HUES48 (cell line): ENCODE measurements around the gene MAP4K4.

Experiments
- H3K27ac ChIP-seq: one replicate; pipeline ENCODE4 v1.7.0; 2013; ENCODE audit warnings: low read depth, low read length, inconsistent platforms
- H3K27me3 ChIP-seq: 2 replicates; pipeline ENCODE4 v1.6.1; 2013; ENCODE audit warnings: mild to moderate bottlenecking, low read length; ENCODE audit not compliant: control insufficient read depth, insufficient read depth
- H3K36me3 ChIP-seq: 2 replicates; pipeline ENCODE4 v1.6.1; 2013; ENCODE audit warnings: low read length; ENCODE audit not compliant: control insufficient read depth, insufficient read depth
- H3K4me1 ChIP-seq: 2 replicates; pipeline ENCODE4 v1.6.1; 2013; ENCODE audit warnings: mild to moderate bottlenecking, low read length; ENCODE audit not compliant: control insufficient read depth, insufficient read depth
- H3K4me3 ChIP-seq: 2 replicates; pipeline ENCODE4 v1.5.1; 2013; ENCODE audit warnings: mild to moderate bottlenecking, low read depth, low read length
- H3K9ac ChIP-seq: 2 replicates; pipeline ENCODE4 v1.6.1; 2013; ENCODE audit warnings: mild to moderate bottlenecking, low read depth, low read length, moderate library complexity
- H3K9me3 ChIP-seq: 2 replicates; pipeline ENCODE4 v1.6.1; 2013; ENCODE audit warnings: low read length; ENCODE audit not compliant: control insufficient read depth, insufficient read depth

The MAP4K4 gene

DNA sequence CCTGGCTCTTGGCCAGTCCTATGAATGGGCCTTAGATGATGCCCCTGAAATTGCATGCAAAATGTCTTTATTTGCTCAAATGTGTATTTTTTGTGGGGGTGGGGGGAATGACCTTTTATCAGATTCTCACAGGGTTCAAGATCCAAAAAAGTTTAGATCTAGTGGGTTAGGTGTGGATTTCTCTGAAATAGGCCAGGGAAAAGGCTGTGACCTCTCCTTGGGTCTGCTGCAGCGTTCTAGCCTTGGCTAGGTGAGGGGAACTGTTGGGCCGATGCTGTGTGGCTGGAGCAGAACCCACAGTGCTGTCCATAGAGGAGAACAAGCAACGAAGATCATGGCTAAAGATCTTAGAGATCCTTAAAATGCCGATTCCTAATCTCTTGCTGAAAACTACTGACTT, 163.9 kb downstream of the MAP4K4 start:
- Histone ChIP-seq H3K4me1 (no peaks in the 10 kb centered on the region), H3K36me3 (peaks cover 97% of the 10 kb centered on the region), H3K27me3 (no peaks in the 10 kb centered on the region), H3K27ac (no peak overlapping the region), H3K4me3 (no peak overlapping the region), H3K9me3 (no peaks in the 10 kb centered on the region), H3K9ac (no peak overlapping the region)

- Histone ChIP-seq H3K27me3 (no peaks in the 10 kb centered on the region), H3K4me3 (no peak overlapping the region), H3K9ac (no peak overlapping the region), H3K9me3 (no peaks in the 10 kb centered on the region), H3K4me1 (no peaks in the 10 kb centered on the region), H3K36me3 (peaks cover 98% of the 10 kb centered on the region), H3K27ac (no peak overlapping the region)
Measured at GRCh38 chr2:101863534-101863933, 166.0 kb downstream of the MAP4K4 start.

DNA sequence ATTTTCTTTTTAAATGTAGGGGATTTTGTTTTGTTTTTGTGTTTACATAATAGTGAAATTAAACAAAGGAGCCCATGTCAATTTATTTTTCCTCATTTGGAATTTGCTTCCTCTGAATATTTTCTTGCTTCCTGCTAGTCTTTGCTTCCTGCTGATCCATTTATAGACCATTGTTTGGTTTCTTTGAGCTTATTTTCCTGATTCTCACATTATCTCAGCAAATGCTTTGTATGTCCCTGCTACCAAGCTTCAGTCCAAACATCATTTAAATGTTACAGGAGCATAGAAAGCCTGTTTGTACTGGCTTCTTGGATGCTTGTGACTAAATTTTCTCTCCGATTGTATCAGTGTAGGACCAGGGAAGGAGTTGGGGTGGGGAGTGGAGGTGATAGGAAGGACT, 166.9 kb downstream of the MAP4K4 start:
- Histone ChIP-seq H3K27me3 (no peaks in the 10 kb centered on the region), H3K27ac (no peak overlapping the region), H3K4me1 (no peaks in the 10 kb centered on the region), H3K36me3 (peaks cover 98% of the 10 kb centered on the region), H3K4me3 (no peak overlapping the region), H3K9ac (no peak overlapping the region), H3K9me3 (no peaks in the 10 kb centered on the region)

- H3K36me3 ChIP-seq = peaks cover 98% of the 10 kb centered on the region
- H3K4me1 ChIP-seq = peaks cover 7% of the 10 kb centered on the region; the same call in 1 of the 2 replicates
- no peak overlapping the region for H3K4me3 ChIP-seq
- H3K9ac ChIP-seq = no peak overlapping the region
- no peak overlapping the region for H3K27ac ChIP-seq
- H3K27me3 ChIP-seq = no peaks in the 10 kb centered on the region
- no peaks in the 10 kb centered on the region for H3K9me3 ChIP-seq
Measured at GRCh38 chr2:101868525-101868924, 171.0 kb downstream of the MAP4K4 start.

DNA sequence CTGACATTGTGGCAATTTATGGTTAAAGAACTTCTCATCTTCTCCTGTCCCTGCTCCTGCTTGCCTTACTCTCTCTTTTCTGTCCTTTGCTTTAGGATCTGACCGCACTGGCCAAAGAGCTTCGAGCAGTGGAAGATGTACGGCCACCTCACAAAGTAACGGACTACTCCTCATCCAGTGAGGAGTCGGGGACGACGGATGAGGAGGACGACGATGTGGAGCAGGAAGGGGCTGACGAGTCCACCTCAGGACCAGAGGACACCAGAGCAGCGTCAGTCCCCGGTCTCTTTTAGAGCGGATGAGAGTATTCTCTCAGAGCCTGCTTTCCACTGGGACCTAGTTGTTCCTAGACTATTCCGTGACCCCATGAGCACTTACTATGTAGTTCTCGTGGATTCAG, 172.0 kb downstream of the MAP4K4 start:
- H3K36me3 ChIP-seq = peaks cover 98% of the 10 kb centered on the region
- H3K9ac ChIP-seq = no peak overlapping the region
- no peaks in the 10 kb centered on the region for H3K9me3 ChIP-seq
- H3K4me1 ChIP-seq = peaks cover 7% of the 10 kb centered on the region; the same call in 1 of the 2 replicates
- no peak overlapping the region for H3K4me3 ChIP-seq
- H3K27ac ChIP-seq = no peak overlapping the region
- H3K27me3 ChIP-seq = no peaks in the 10 kb centered on the region

DNA sequence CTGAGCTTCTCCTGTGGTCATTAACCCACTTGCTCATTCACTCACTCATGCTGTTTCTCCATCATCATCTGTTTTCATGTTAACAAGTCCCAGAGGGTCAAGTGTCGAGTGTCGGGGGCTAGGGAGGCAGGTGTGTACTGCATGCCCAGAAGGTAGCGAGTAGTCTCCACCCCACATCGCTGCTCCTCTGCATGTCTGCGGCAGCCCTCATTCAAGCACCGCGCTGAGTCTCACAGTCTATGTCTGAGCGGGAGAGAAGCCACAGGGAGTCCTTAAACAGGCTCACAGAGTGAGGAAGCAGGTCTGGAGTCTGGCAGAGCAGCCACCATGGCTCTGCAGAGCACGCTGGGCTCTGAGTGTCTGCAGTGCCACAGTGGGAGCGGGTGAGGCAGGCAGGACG, 172.9 kb downstream of the MAP4K4 start:
- Histone ChIP-seq H3K27me3 (no peaks in the 10 kb centered on the region), H3K27ac (no peak overlapping the region), H3K9me3 (no peaks in the 10 kb centered on the region), H3K9ac (no peak overlapping the region), H3K4me1 (peaks cover 7% of the 10 kb centered on the region; the same call in 1 of the 2 replicates), H3K36me3 (peaks cover 98% of the 10 kb centered on the region), H3K4me3 (no peak overlapping the region)

- Histone ChIP-seq H3K4me3 (no peak overlapping the region), H3K4me1 (peaks cover 7% of the 10 kb centered on the region; the same call in 1 of the 2 replicates), H3K9me3 (no peaks in the 10 kb centered on the region), H3K27me3 (no peaks in the 10 kb centered on the region), H3K27ac (no peak overlapping the region), H3K36me3 (peaks cover 98% of the 10 kb centered on the region), H3K9ac (no peak overlapping the region)
Measured at GRCh38 chr2:101871480-101871879, 174.0 kb downstream of the MAP4K4 start.

- peaks cover 98% of the 10 kb centered on the region for H3K36me3 ChIP-seq
- H3K4me1 ChIP-seq = peaks cover 7% of the 10 kb centered on the region; the same call in 1 of the 2 replicates
- no peak overlapping the region for H3K4me3 ChIP-seq
- no peaks in the 10 kb centered on the region for H3K27me3 ChIP-seq
- H3K9me3 ChIP-seq = no peaks in the 10 kb centered on the region
- H3K27ac ChIP-seq = no peak overlapping the region
- H3K9ac ChIP-seq = no peak overlapping the region
Measured at GRCh38 chr2:101872480-101872879, 175.0 kb downstream of the MAP4K4 start.

- no peaks in the 10 kb centered on the region for H3K9me3 ChIP-seq
- no peak overlapping the region for H3K27ac ChIP-seq
- H3K9ac ChIP-seq = no peak overlapping the region
- no peaks in the 10 kb centered on the region for H3K27me3 ChIP-seq
- H3K36me3 ChIP-seq = peaks cover 96% of the 10 kb centered on the region
- H3K4me3 ChIP-seq = no peak overlapping the region
- H3K4me1 ChIP-seq = peaks cover 7% of the 10 kb centered on the region; the same call in 1 of the 2 replicates
Measured at GRCh38 chr2:101873543-101873942, 176.0 kb downstream of the MAP4K4 start.

GRCh38 chr2:101874069-101874468, 176.6 kb downstream of the MAP4K4 start:
- no peak overlapping the region for H3K27ac ChIP-seq
- H3K9me3 ChIP-seq = no peaks in the 10 kb centered on the region
- peaks cover 7% of the 10 kb centered on the region; the same call in 1 of the 2 replicates for H3K4me1 ChIP-seq
- H3K27me3 ChIP-seq = no peaks in the 10 kb centered on the region
- peaks cover 95% of the 10 kb centered on the region for H3K36me3 ChIP-seq
- H3K4me3 ChIP-seq = no peak overlapping the region
- H3K9ac ChIP-seq = no peak overlapping the region

- Histone ChIP-seq H3K27ac (no peak overlapping the region), H3K4me1 (no peaks in the 10 kb centered on the region), H3K4me3 (no peak overlapping the region), H3K9ac (no peak overlapping the region), H3K36me3 (peaks cover 79% of the 10 kb centered on the region), H3K27me3 (no peaks in the 10 kb centered on the region), H3K9me3 (no peaks in the 10 kb centered on the region)
Measured at GRCh38 chr2:101879466-101879865, 182.0 kb downstream of the MAP4K4 start.

GRCh38 chr2:101881131-101881530, 183.6 kb downstream of the MAP4K4 start:
- Histone ChIP-seq H3K27ac (no peak overlapping the region), H3K27me3 (no peaks in the 10 kb centered on the region), H3K4me3 (no peak overlapping the region), H3K9me3 (no peaks in the 10 kb centered on the region), H3K9ac (no peak overlapping the region), H3K4me1 (no peaks in the 10 kb centered on the region), H3K36me3 (peaks cover 79% of the 10 kb centered on the region)
